Pancreas (tissue), 10 donors: Measurements from ENCODE around the gene GRID1. TPM values are rescaled to one million over a fixed set of nuclear protein-coding genes. Genes with fewer than 3 reads are reported as not detected.

ENCODE experiments used
- ATAC-seq, 4 donors: fragments of 200-7000 bp; cut with Tn5 transposase; one replicate each; pipeline versions ENCODE4 v1.8.0 to v1.9.1; 2020; ENCODE audit warnings: mild to moderate bottlenecking in 4 of 4, moderate library complexity in 4 of 4
- DNase-seq, 6 donors: peaks; one replicate each; pipeline ENCODE4 v3.0.0-alpha.2; 2020
- FAIRE-seq: peaks from 2 replicates; lab custom pipeline; 2012; peaks lifted over from hg19 to GRCh38; lab: Jason Lieb, UNC
- H3K27ac ChIP-seq, 4 donors: fragments of 200-600 bp; sonication (generic); 1 replicate in 3 of 4; 2 replicates in 1 of 4; pipeline versions ENCODE4 v1.5.0 to v1.8.0; 2020
- H3K27me3 ChIP-seq, 4 donors: fragments of 200-600 bp; one replicate each; pipeline ENCODE4 v1.8.0; 2021
- H3K36me3 ChIP-seq, 3 donors: fragments of 200-600 bp; sonication (generic) in 1 of 3; one replicate each; pipeline versions ENCODE4 v1.5.0 to v1.8.0; 2020 to 2021
- H3K4me1 ChIP-seq, 3 donors: fragments of 200-600 bp; one replicate each; pipeline ENCODE4 v1.8.0; 2021
- H3K4me3 ChIP-seq, 4 donors: fragments of 200-600 bp; sonication (generic) in 2 of 4; one replicate each; pipeline versions ENCODE4 v1.5.0 to v1.8.0; 2020 to 2021
- H3K9me3 ChIP-seq, 4 donors: fragments of 200-600 bp; one replicate each; pipeline ENCODE4 v1.8.0; 2021
- WGBS, 2 donors: extraction: QIAGEN DNeasy Blood & Tissue Kit; methylation state at CpG; one replicate each; pipeline ENCODE4 v1.1.7; 2013; 5-methylcytosine and 5-hydroxymethylcytosine counted together
- intact Hi-C, 3 donors: fragments of 100-400 bp; cut with DNase I; formaldehyde crosslinking; loops; one replicate each; pipeline versions ENCODE4 v1.11.1 to v1.14.2; 2022
- polyA plus RNA-seq, 2 donors: library from polyadenylated mRNA; stranded (reverse); fragments of 200-250 nt; gene quantifications; one replicate each; pipeline ENCODE4 v1.2.3, GENCODE V29; 2013
- total RNA-seq, 6 donors: library from RNA; stranded (reverse); fragmentation: NEBNext Ultra II Directional in 4 of 6; extraction: Animal tissue kit (Norgen Biotek cat#: 25700) in 4 of 6; gene quantifications; one replicate each; pipeline versions ENCODE4 v1.2.1 to v1.2.4, GENCODE V29; 2021 to 2023
- TF ChIP-seq, protein P1 (sequence below), 4 donors: fragments of 200-600 bp; sonication (generic) in 3 of 4; IDR thresholded peaks; one replicate each; pipeline versions ENCODE4 v1.5.0 to v1.8.0; 2021; ENCODE audit warnings: antibody characterized with exemption in 4 of 4
- donor health status: healthy with polysubstance abuse.
- donor health status: DM: no; HTN: no; CAD: no; lungs with moderate emphysema.
- donor health status: DM: no; HTN: no; CAD: no.
- donor health status: control.
- donor health status: control.
- donor health status: Bipolar disorder and iron deficiency.
- donor health status: DM: yes; HTN: yes; CAD: no.
- donor health status: DM: no; HTN: no; CAD: no.
- donor health status: DM: no; HTN: no; CAD: no.
- donor health status: DM: yes; HTN: yes; CAD: no.

Gene GRID1
- total and polyA plus RNA-seq, 8 donors = 0.05 to 1.5 (median 0.91) TPM

DNA sequence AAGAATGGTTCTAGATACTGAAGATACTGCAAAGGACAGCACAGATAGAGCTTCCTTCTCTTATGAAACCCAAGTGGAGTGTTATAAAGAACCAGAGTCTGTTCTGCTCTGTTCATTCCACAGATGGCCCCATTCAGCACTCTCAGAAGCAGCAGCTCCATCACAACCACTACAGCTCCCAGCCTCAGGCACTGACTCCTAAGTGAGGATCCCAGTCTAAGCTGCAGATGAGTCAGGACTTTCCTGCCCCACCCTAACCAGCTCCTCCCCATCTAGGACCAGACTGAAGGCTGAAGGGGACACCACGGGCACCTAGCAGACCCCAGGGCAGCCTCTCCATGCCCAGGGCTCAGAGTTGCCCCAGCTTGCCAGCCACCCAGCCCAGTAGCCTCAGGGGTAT is 379.8 kb downstream of the GRID1 start:
- Histone ChIP-seq H3K4me1 (no peaks in the 10 kb centered on the region), H3K4me3 (no peak overlapping the region), H3K36me3 (no peaks in the 10 kb centered on the region), H3K27me3 (no peaks in the 10 kb centered on the region), H3K9me3 (no peaks in the 10 kb centered on the region), H3K27ac (no peak overlapping the region)
- intact Hi-C loops = no loop called here
- FAIRE-seq = no peak
- no peak for ATAC-seq
- TF ChIP-seq, protein P1, sequence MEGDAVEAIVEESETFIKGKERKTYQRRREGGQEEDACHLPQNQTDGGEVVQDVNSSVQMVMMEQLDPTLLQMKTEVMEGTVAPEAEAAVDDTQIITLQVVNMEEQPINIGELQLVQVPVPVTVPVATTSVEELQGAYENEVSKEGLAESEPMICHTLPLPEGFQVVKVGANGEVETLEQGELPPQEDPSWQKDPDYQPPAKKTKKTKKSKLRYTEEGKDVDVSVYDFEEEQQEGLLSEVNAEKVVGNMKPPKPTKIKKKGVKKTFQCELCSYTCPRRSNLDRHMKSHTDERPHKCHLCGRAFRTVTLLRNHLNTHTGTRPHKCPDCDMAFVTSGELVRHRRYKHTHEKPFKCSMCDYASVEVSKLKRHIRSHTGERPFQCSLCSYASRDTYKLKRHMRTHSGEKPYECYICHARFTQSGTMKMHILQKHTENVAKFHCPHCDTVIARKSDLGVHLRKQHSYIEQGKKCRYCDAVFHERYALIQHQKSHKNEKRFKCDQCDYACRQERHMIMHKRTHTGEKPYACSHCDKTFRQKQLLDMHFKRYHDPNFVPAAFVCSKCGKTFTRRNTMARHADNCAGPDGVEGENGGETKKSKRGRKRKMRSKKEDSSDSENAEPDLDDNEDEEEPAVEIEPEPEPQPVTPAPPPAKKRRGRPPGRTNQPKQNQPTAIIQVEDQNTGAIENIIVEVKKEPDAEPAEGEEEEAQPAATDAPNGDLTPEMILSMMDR (IDR thresholded peaks at IDR 0.05) = no peak
- WGBS, 2 donors = 53 to 67% methylated on average over 1 of the region's 1 CpG
- DNase-seq = no peak

DNA sequence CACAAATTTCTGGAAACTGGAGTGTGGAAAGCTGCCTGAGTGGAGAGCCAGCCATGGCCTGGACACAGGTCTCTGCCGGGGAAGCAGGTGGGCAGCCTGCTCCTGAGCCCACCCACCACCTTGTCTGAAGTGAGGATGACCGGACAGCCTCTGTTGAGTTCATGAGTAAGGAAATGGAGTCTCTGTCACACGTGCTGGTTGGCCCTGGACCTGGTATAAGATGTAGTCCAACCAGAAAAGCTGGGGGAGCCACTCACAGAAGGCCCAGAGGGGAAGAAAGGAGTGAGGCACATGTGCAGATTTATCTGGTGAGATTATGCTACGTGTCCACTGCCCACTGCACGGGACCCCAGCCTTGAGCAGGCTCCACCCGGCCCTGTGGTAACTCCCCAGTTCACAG is 383.5 kb downstream of the GRID1 start:
- 68 to 74% methylated on average over 6 of the region's 6 CpGs for WGBS, 2 donors
- H3K9me3 ChIP-seq = no peaks in the 10 kb centered on the region
- TF ChIP-seq, protein P1 (IDR thresholded peaks at IDR 0.05) = no peak
- no peak overlapping the region for H3K4me3 ChIP-seq
- no peaks in the 10 kb centered on the region for H3K27me3 ChIP-seq
- H3K4me1 ChIP-seq = no peaks in the 10 kb centered on the region
- no peaks in the 10 kb centered on the region for H3K36me3 ChIP-seq
- FAIRE-seq (no peak), ATAC-seq (no peak), DNase-seq (no peak)
- no peak overlapping the region for H3K27ac ChIP-seq
- intact Hi-C loops = no loop called here

DNA sequence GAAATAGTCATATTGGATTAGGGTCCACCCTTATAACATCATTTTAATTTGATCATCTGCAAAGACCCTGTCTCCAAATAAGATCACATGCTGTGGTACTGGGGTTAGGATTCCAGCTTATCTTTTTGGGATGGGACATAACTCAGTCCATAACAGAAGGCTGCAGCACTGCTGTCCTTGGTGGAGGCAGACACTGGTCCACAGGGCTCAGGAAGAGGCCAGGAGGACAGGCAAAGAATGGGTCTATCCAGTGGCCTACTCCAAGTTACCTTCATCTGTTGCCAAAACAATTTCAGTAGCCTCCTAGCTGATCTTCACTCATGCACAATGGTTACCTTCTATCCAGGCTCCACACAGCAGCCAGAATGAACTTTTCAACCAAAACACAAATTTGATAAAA is 387.0 kb downstream of the GRID1 start:
- FAIRE-seq (no peak), DNase-seq (no peak), ATAC-seq (no peak)
- intact Hi-C loops = no loop called here
- Histone ChIP-seq H3K27me3 (no peaks in the 10 kb centered on the region), H3K9me3 (no peaks in the 10 kb centered on the region), H3K4me3 (no peak overlapping the region), H3K36me3 (no peaks in the 10 kb centered on the region), H3K4me1 (no peaks in the 10 kb centered on the region), H3K27ac (no peak overlapping the region)
- TF ChIP-seq, protein P1 (IDR thresholded peaks at IDR 0.05) = no peak

DNA sequence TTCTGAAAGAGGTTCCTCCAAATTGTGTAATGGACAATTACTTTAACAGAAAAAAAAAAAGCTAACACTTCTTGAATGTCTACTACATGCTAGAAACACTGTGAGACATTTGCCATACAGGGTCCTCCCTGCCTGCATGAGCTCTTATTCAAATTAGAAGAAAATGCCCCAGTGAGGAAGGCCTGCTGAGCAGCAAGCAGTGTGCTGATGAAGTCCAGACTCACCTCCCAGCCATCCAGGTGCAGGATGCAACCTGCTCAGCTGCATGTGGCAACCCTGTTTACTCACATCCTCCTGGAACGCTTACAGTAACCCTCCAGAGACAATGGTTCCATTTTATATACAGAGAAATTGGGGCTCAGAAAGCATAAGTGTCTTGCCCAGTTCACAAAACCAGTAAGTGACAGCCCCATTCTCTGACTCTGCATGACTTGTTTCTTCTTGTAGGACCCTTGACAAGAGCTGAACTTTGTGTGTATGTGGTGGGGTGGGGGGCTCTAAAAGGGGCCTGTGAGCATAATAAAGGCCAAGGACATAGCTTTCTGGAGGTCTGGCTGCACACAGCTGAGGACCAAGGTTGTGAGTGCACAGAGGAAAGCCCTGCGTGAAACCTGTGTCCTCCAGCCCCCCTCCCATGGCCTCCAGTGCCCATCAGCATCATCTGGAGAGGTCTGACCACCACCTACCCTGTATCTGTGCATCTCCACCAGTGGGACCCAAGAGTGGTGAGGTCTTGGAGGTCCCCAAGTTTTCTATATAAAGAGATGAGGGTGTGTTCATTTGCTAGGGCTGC is 387.8 kb downstream of the GRID1 start:
- Histone ChIP-seq H3K27me3 (no peaks in the 10 kb centered on the region), H3K36me3 (no peaks in the 10 kb centered on the region), H3K4me3 (no peak overlapping the region), H3K4me1 (no peaks in the 10 kb centered on the region), H3K9me3 (no peaks in the 10 kb centered on the region), H3K27ac (no peak overlapping the region)
- WGBS, 2 donors = 52 to 55% methylated on average over 2 of the region's 2 CpGs
- ATAC-seq (no peak), DNase-seq (no peak), FAIRE-seq (no peak)
- intact Hi-C loops = no loop called here
- TF ChIP-seq, protein P1 (IDR thresholded peaks at IDR 0.05) = no peak

DNA sequence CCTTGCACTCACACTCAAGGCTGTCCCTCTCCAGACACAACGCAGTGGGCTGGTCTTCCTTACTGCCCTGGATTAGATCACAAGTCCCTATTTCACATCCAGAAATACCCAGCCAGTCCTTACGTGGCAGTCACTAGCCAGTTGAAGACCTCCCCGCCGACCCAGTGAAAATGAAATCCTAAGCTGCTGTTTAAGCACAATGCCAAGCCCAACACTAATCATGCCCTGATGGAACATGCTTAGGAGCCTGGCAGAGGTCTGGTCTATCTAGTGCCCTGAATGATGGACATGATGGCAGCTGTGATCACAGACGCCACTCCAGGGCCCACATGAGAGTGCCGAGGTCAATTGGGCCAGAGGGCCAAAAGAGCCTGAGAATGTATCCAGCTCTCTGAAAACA is 389.0 kb downstream of the GRID1 start:
- intact Hi-C loops = no loop called here
- no peak for DNase-seq
- Histone ChIP-seq H3K27ac (no peak overlapping the region), H3K4me3 (no peak overlapping the region), H3K27me3 (no peaks in the 10 kb centered on the region), H3K4me1 (no peaks in the 10 kb centered on the region), H3K36me3 (no peaks in the 10 kb centered on the region), H3K9me3 (no peaks in the 10 kb centered on the region)
- 82 to 84% methylated on average over 6 of the region's 6 CpGs for WGBS, 2 donors
- FAIRE-seq = no peak
- no peak for ATAC-seq
- TF ChIP-seq, protein P1 (IDR thresholded peaks at IDR 0.05) = no peak
